ENCODE results near the gene C6orf47. TPM values are rescaled to one million over a fixed set of nuclear protein-coding genes. Genes with fewer than 3 reads are reported as not detected.

Gene C6orf47
- total and polyA plus RNA-seq, 2 of the 13 experiments (the other 11 are each of a cell fraction or from before 2014, with no cell fraction given) = 1.7 to 18.1 TPM

DNA sequence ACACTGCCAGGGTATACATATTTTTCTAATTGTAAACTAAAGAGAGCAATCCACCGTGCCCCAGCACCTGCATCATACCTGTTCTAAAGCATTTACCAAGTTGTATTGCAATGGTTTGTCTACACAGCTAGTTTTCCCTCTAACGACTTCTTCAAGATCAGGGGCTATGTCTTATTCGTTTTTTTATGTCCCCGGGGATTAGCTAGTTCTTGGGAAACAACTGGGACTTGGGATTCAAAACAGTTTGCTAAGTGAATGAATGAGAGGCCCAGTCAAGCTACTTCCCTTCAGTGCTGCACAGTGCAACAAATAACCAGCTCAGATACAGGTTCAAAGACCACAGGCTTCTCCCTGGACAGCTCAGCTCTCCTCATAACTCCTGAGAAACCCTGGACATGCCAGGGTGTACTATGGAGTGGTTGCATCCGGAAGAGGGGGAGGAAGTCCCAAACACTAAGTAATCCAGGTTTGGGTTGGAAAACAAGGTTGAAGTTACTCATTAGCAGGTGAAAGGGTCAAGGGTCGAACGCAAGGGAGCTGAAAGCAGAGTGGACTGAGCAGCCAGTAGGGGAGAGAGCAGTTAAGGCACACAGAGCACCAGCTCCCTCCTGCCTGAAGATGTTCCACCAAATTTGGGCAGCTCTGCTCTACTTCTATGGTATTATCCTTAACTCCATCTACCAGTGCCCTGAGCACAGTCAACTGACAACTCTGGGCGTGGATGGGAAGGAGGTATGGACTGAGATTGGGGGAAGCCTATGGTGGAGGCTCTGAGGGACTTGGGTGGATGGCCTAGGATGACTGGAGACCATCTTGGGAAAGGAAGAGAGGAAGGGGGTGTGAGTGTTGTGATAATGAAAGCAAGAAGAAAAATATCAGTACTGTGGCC lies 5.0 kb downstream of the C6orf47 start, which contains the start of gene APOM (continued):
- TF ChIP-seq, protein P1, sequence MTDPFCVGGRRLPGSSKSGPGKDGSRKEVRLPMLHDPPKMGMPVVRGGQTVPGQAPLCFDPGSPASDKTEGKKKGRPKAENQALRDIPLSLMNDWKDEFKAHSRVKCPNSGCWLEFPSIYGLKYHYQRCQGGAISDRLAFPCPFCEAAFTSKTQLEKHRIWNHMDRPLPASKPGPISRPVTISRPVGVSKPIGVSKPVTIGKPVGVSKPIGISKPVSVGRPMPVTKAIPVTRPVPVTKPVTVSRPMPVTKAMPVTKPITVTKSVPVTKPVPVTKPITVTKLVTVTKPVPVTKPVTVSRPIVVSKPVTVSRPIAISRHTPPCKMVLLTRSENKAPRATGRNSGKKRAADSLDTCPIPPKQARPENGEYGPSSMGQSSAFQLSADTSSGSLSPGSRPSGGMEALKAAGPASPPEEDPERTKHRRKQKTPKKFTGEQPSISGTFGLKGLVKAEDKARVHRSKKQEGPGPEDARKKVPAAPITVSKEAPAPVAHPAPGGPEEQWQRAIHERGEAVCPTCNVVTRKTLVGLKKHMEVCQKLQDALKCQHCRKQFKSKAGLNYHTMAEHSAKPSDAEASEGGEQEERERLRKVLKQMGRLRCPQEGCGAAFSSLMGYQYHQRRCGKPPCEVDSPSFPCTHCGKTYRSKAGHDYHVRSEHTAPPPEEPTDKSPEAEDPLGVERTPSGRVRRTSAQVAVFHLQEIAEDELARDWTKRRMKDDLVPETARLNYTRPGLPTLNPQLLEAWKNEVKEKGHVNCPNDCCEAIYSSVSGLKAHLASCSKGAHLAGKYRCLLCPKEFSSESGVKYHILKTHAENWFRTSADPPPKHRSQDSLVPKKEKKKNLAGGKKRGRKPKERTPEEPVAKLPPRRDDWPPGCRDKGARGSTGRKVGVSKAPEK (CRISPR knock-in tag; IDR thresholded peaks at IDR 0.05; ENCODE audit: borderline replicate concordance) = no peak; the same call in none of the 2 replicates
- TF ChIP-seq DPF2 (CRISPR knock-in tag; IDR thresholded peaks at IDR 0.05; ENCODE audit: borderline replicate concordance, low read depth) (peak; percentile 89; the same call in 1 of the 2 replicates), KLF6 (CRISPR knock-in tag; IDR thresholded peaks at IDR 0.05) (peak; percentile 43; the same call in 1 of the 2 replicates), SAP130 (CRISPR knock-in tag; IDR thresholded peaks at IDR 0.05; ENCODE audit: low read depth) (peak; percentile 99), ZNF251 (CRISPR knock-in tag; IDR thresholded peaks at IDR 0.05) (no peak), KLF13 (CRISPR knock-in tag; IDR thresholded peaks at IDR 0.05) (no peak), PLRG1 (conservative IDR thresholded peaks at IDR 0.05) (no peak), ADNP (CRISPR knock-in tag; IDR thresholded peaks at IDR 0.05) (no peak), ATF1 (CRISPR knock-in tag; IDR thresholded peaks at IDR 0.05) (peak; percentile 67; the same call in 1 of the 2 replicates), RFX1 (IDR thresholded peaks at IDR 0.05) (no peak), ZNF772 (CRISPR knock-in tag; IDR thresholded peaks at IDR 0.05) (peak; percentile 98), TEAD2 (CRISPR knock-in tag; IDR thresholded peaks at IDR 0.05) (no peak), NFKB2 (CRISPR knock-in tag; IDR thresholded peaks at IDR 0.05; ENCODE audit: borderline replicate concordance) (peak; percentile 39; the same call in 1 of the 2 replicates), ZNF124 (CRISPR knock-in tag; IDR thresholded peaks at IDR 0.05) (peak; percentile 87), NBN (conservative IDR thresholded peaks at IDR 0.05) (no peak), RAD51 (IDR thresholded peaks at IDR 0.05; ENCODE audit: borderline replicate concordance) (no peak), RFXAP (CRISPR knock-in tag; IDR thresholded peaks at IDR 0.05; ENCODE audit: borderline replicate concordance) (peak; percentile 92)
- TF ChIP-seq, protein P2, sequence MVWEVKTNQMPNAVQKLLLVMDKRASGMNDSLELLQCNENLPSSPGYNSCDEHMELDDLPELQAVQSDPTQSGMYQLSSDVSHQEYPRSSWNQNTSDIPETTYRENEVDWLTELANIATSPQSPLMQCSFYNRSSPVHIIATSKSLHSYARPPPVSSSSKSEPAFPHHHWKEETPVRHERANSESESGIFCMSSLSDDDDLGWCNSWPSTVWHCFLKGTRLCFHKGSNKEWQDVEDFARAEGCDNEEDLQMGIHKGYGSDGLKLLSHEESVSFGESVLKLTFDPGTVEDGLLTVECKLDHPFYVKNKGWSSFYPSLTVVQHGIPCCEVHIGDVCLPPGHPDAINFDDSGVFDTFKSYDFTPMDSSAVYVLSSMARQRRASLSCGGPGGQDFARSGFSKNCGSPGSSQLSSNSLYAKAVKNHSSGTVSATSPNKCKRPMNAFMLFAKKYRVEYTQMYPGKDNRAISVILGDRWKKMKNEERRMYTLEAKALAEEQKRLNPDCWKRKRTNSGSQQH (CRISPR knock-in tag; IDR thresholded peaks at IDR 0.05; ENCODE audit: low read depth) = peak; percentile 99; the same call in 1 of the 2 replicates
- TF ChIP-seq, protein P3, sequence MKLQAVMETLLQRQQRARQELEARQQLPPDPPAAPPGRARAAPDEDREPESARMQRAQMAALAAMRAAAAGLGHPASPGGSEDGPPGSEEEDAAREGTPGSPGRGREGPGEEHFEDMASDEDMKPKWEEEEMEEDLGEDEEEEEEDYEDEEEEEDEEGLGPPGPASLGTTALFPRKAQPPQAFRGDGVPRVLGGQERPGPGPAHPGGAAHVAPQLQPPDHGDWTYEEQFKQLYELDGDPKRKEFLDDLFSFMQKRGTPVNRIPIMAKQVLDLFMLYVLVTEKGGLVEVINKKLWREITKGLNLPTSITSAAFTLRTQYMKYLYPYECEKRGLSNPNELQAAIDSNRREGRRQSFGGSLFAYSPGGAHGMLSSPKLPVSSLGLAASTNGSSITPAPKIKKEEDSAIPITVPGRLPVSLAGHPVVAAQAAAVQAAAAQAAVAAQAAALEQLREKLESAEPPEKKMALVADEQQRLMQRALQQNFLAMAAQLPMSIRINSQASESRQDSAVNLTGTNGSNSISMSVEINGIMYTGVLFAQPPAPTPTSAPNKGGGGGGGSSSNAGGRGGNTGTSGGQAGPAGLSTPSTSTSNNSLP (IDR thresholded peaks at IDR 0.05; ENCODE audit: low read depth, low read length) = peak; percentile 14; the same call in 1 of the 2 replicates
- TF ChIP-seq, protein P4, sequence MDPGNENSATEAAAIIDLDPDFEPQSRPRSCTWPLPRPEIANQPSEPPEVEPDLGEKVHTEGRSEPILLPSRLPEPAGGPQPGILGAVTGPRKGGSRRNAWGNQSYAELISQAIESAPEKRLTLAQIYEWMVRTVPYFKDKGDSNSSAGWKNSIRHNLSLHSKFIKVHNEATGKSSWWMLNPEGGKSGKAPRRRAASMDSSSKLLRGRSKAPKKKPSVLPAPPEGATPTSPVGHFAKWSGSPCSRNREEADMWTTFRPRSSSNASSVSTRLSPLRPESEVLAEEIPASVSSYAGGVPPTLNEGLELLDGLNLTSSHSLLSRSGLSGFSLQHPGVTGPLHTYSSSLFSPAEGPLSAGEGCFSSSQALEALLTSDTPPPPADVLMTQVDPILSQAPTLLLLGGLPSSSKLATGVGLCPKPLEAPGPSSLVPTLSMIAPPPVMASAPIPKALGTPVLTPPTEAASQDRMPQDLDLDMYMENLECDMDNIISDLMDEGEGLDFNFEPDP (CRISPR knock-in tag; conservative IDR thresholded peaks at IDR 0.05) = no peak
- TF ChIP-seq, protein P5, sequence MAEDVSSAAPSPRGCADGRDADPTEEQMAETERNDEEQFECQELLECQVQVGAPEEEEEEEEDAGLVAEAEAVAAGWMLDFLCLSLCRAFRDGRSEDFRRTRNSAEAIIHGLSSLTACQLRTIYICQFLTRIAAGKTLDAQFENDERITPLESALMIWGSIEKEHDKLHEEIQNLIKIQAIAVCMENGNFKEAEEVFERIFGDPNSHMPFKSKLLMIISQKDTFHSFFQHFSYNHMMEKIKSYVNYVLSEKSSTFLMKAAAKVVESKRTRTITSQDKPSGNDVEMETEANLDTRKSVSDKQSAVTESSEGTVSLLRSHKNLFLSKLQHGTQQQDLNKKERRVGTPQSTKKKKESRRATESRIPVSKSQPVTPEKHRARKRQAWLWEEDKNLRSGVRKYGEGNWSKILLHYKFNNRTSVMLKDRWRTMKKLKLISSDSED (CRISPR knock-in tag; IDR thresholded peaks at IDR 0.05) = no peak

All from HepG2 (cell line).